Lung microvascular endothelial cell (primary cell): ENCODE results near the gene TDRD9. TPM values are rescaled to one million over a fixed set of nuclear protein-coding genes. Genes with fewer than 3 reads are reported as not detected.

ENCODE experiments used
- DNase-seq, 2 donors: peaks; one replicate each; pipeline versions ENCODE4 v3.0.0 to v3.0.0-alpha.2; 2010; ENCODE audit warnings: low read depth in 2 of 2
- total RNA-seq: library from RNA; depleted of rRNA; stranded (reverse); fragments of >200 nt; gene quantifications from 2 replicates; pipeline ENCODE4 v1.2.1, GENCODE V29; 2014

Gene TDRD9
- total RNA-seq, 1 donor from 2014 or later, result 0.99 TPM

GRCh38 chr14:104087981-104088850, 160.0 kb downstream of the TDRD9 start:
- DNase-seq, result no peak

GRCh38 chr14:104090071-104090748, 162.0 kb downstream of the TDRD9 start:
- DNase-seq, result no peak

- no peak for DNase-seq
Observed at GRCh38 chr14:104091061-104091926, 163.0 kb downstream of the TDRD9 start.

GRCh38 chr14:104091927-104092771, 163.9 kb downstream of the TDRD9 start:
- no peak for DNase-seq

- no peak for DNase-seq
Observed at GRCh38 chr14:104092931-104093365, 164.7 kb downstream of the TDRD9 start.

- DNase-seq, result peak in 1 of 2 donors; percentile 13
Observed at GRCh38 chr14:104093366-104094055, 165.3 kb downstream of the TDRD9 start.

- no peak for DNase-seq
Observed at GRCh38 chr14:104094056-104094708, 165.9 kb downstream of the TDRD9 start.

GRCh38 chr14:104094709-104095425, 166.6 kb downstream of the TDRD9 start:
- peak; percentile 52 to 66 for DNase-seq

GRCh38 chr14:104095426-104096310, 167.4 kb downstream of the TDRD9 start:
- no peak for DNase-seq

GRCh38 chr14:104096318-104096717, 168.1 kb downstream of the TDRD9 start:
- DNase-seq, result no peak

- DNase-seq, result no peak
Observed at GRCh38 chr14:104096751-104097700, 168.8 kb downstream of the TDRD9 start.

- no peak for DNase-seq
Observed at GRCh38 chr14:104098272-104099095, 170.2 kb downstream of the TDRD9 start.

GRCh38 chr14:104099096-104100041, 171.1 kb downstream of the TDRD9 start:
- DNase-seq, result no peak

- DNase-seq, result no peak
Observed at GRCh38 chr14:104100171-104101085, 172.2 kb downstream of the TDRD9 start.
